ENCODE data around the gene SFMBT1.

- TF ChIP-seq GATA3 (IDR thresholded peaks at IDR 0.05; ENCODE audit: low read depth, low read length): no peak
- TF ChIP-seq GATA2 (IDR thresholded peaks at IDR 0.05; ENCODE audit: low read depth, low read length): no peak
These were observed 40.5 kb downstream of the SFMBT1 start for GRCh38 chr3:53005338-53005737.
